H9 (cell line): Measurements from ENCODE around the gene CCR1. TPM values are rescaled to one million over a fixed set of nuclear protein-coding genes. Genes with fewer than 3 reads are reported as not detected.

Experiments
- DNase-seq: peaks from one replicate; pipeline ENCODE4 v3.0.0-alpha.2; 2017
- H2AFZ ChIP-seq: one replicate; pipeline ENCODE4 v1.6.1; 2013; ENCODE audit warnings: mild to moderate bottlenecking, low read length, control low read depth, moderate library complexity
- H2AK5ac ChIP-seq: 2 replicates; pipeline ENCODE4 v1.6.1; 2013; ENCODE audit warnings: low read length, control low read depth, mixed read lengths; ENCODE audit not compliant: insufficient read length
- H2BK120ac ChIP-seq: one replicate; pipeline ENCODE4 v1.6.1; 2013; ENCODE audit warnings: low read depth, mild to moderate bottlenecking, low read length, control low read depth, inconsistent platforms; ENCODE audit not compliant: poor library complexity, severe bottlenecking
- H2BK12ac ChIP-seq: 2 replicates; pipeline ENCODE4 v1.6.1; 2013; ENCODE audit warnings: low read length, control low read depth, mixed read lengths, low read depth; ENCODE audit not compliant: insufficient read length
- H2BK15ac ChIP-seq: 2 replicates; pipeline ENCODE4 v1.6.1; 2013; ENCODE audit warnings: low read depth, low read length, control low read depth
- H2BK20ac ChIP-seq: one replicate; pipeline ENCODE4 v1.6.1; 2013; ENCODE audit warnings: low read depth, mild to moderate bottlenecking, low read length, control low read depth, inconsistent platforms; ENCODE audit not compliant: poor library complexity, severe bottlenecking
- H2BK5ac ChIP-seq: 2 replicates; pipeline ENCODE4 v1.6.1; 2013; ENCODE audit warnings: low read length, control low read depth, mixed read lengths; ENCODE audit not compliant: insufficient read length
- H3K14ac ChIP-seq: 2 replicates; pipeline ENCODE4 v1.6.1; 2013; ENCODE audit warnings: low read length, control low read depth; ENCODE audit not compliant: insufficient read depth
- H3K18ac ChIP-seq: 2 replicates; pipeline ENCODE4 v1.6.1; 2013; ENCODE audit warnings: low read depth, mild to moderate bottlenecking, mixed read lengths, low read length, control low read depth; ENCODE audit not compliant: insufficient read length
- H3K23ac ChIP-seq: 2 replicates; pipeline ENCODE4 v1.6.1; 2013; ENCODE audit warnings: low read length, control low read depth, mixed read lengths, low read depth; ENCODE audit not compliant: insufficient read length
- H3K23me2 ChIP-seq: 2 replicates; pipeline ENCODE4 v1.6.1; 2013; ENCODE audit warnings: low read depth, mild to moderate bottlenecking, mixed read lengths, low read length, control low read depth; ENCODE audit not compliant: insufficient read length, poor library complexity, severe bottlenecking
- H3K27ac ChIP-seq: 2 replicates; pipeline ENCODE4 v1.5.1; 2013; ENCODE audit warnings: low read length, control low read depth, mixed read lengths, low read depth; ENCODE audit not compliant: insufficient read length
- H3K27me3 ChIP-seq: 2 replicates; pipeline ENCODE4 v1.6.1; 2013; ENCODE audit warnings: low read length, control low read depth, inconsistent platforms; ENCODE audit not compliant: insufficient read depth
- H3K4ac ChIP-seq: 2 replicates; pipeline ENCODE4 v1.6.1; 2013; ENCODE audit warnings: low read depth, mild to moderate bottlenecking, control low read depth, inconsistent platforms, low read length, moderate library complexity
- H3K4me1 ChIP-seq: 2 replicates; pipeline ENCODE4 v1.6.1; 2013; ENCODE audit warnings: low read length, control low read depth, inconsistent platforms; ENCODE audit not compliant: insufficient read depth
- H3K4me2 ChIP-seq: 2 replicates; pipeline ENCODE4 v1.6.1; 2013; ENCODE audit warnings: low read length, control low read depth, mixed read lengths; ENCODE audit not compliant: insufficient read length, insufficient read depth
- H3K56ac ChIP-seq: 2 replicates; pipeline ENCODE4 v1.6.1; 2013; ENCODE audit warnings: low read depth, mild to moderate bottlenecking, mixed read lengths, low read length, control low read depth; ENCODE audit not compliant: insufficient read length
- H3K79me1 ChIP-seq: 2 replicates; pipeline ENCODE4 v1.6.1; 2013; ENCODE audit warnings: low read depth, mild to moderate bottlenecking, moderate library complexity, low read length, control low read depth, inconsistent platforms; ENCODE audit not compliant: insufficient read depth, poor library complexity, severe bottlenecking
- H3K79me2 ChIP-seq: 2 replicates; pipeline ENCODE4 v1.6.1; 2013; ENCODE audit warnings: low read length, control low read depth, inconsistent platforms; ENCODE audit not compliant: insufficient read depth
- H3K9ac ChIP-seq: 2 replicates; pipeline ENCODE4 v1.6.1; 2013; ENCODE audit warnings: low read length, control low read depth, mixed read lengths; ENCODE audit not compliant: insufficient read length; ENCODE audit errors: extremely low read depth
- H3K9me3 ChIP-seq: one replicate; pipeline ENCODE4 v1.6.1; 2013; ENCODE audit warnings: low read depth, low read length, inconsistent platforms; ENCODE audit not compliant: control insufficient read depth
- H3T11ph ChIP-seq: one replicate; pipeline ENCODE4 v1.6.1; 2013; ENCODE audit warnings: mild to moderate bottlenecking, low read length, control low read depth, inconsistent platforms
- H4K20me1 ChIP-seq: one replicate; pipeline ENCODE4 v1.6.1; 2013; ENCODE audit not compliant: control insufficient read depth, insufficient read length, insufficient read depth
- H4K5ac ChIP-seq: 2 replicates; pipeline ENCODE4 v1.6.1; 2013; ENCODE audit warnings: low read depth, mild to moderate bottlenecking, mixed read lengths, low read length, control low read depth; ENCODE audit not compliant: insufficient read length
- H4K8ac ChIP-seq: replicated peaks from 2 replicates; pipeline ENCODE4 v1.6.1; 2013; ENCODE audit warnings: low read length, control low read depth, mixed read lengths, low read depth; ENCODE audit not compliant: insufficient read length
- H4K91ac ChIP-seq: 2 replicates; pipeline ENCODE4 v1.6.1; 2013; ENCODE audit warnings: low read depth, mild to moderate bottlenecking, moderate library complexity, mixed read lengths, low read length, control low read depth; ENCODE audit not compliant: insufficient read length
- H3K27ac Mint-ChIP-seq, 3 experiments: 2 replicates in 2 of 3; 3 replicates in 1 of 3; pipeline ENCODE4 v1.8.0; 2020 to 2021; ENCODE audit warnings: mixed read lengths in 3 of 3, mild to moderate bottlenecking in 1 of 3, moderate library complexity in 1 of 3
- H3K27me3 Mint-ChIP-seq: 2 replicates; pipeline ENCODE4 v1.8.0; 2021; ENCODE audit warnings: low read depth, mild to moderate bottlenecking, moderate library complexity, mixed read lengths
- H3K36me3 Mint-ChIP-seq, 3 experiments: 2 replicates in 2 of 3; 3 replicates in 1 of 3; pipeline ENCODE4 v1.8.0; 2020 to 2021; ENCODE audit warnings: low read depth in 3 of 3, mixed read lengths in 3 of 3; ENCODE audit not compliant: insufficient read depth in 1 of 3
- H3K4me1 Mint-ChIP-seq, 2 experiments: 2 replicates each; pipeline ENCODE4 v1.8.0; 2020; ENCODE audit warnings: mixed read lengths in 2 of 2
- H3K4me3 Mint-ChIP-seq, 2 experiments: 2 replicates in 1 of 2; 3 replicates in 1 of 2; pipeline ENCODE4 v1.8.0; 2020 to 2021; ENCODE audit warnings: mild to moderate bottlenecking in 2 of 2, mixed read lengths in 2 of 2, moderate library complexity in 1 of 2
- H3K9me3 Mint-ChIP-seq, 2 experiments: 2 replicates in 1 of 2; 3 replicates in 1 of 2; pipeline ENCODE4 v1.8.0; 2020; ENCODE audit warnings: mild to moderate bottlenecking in 2 of 2, mixed read lengths in 2 of 2, moderate library complexity in 1 of 2
- WGBS: extraction: QIAGEN DNeasy Blood & Tissue Kit; methylation state at CpG from one replicate; pipeline ENCODE4 v1.1.7; 2013; ENCODE audit warnings: missing lambda C conversion rate, low lambda C conversion rate, mixed read lengths; ENCODE audit not compliant: insufficient read length; ENCODE audit errors: extremely low coverage; 5-methylcytosine and 5-hydroxymethylcytosine counted together
- total RNA-seq: library from RNA; stranded (reverse); gene quantifications from 2 replicates; pipeline ENCODE4 v1.2.1, GENCODE V29; 2021
- TF ChIP-seq, protein P1 (sequence below): fragments of 200-600 bp; sonication (generic); conservative IDR thresholded peaks from 3 replicates; pipeline ENCODE4 v1.8.0; 2021; ENCODE audit warnings: antibody characterized with exemption, mild to moderate bottlenecking

The CCR1 gene
- total RNA-seq, 1 experiment from 2014 or later: not detected

DNA sequence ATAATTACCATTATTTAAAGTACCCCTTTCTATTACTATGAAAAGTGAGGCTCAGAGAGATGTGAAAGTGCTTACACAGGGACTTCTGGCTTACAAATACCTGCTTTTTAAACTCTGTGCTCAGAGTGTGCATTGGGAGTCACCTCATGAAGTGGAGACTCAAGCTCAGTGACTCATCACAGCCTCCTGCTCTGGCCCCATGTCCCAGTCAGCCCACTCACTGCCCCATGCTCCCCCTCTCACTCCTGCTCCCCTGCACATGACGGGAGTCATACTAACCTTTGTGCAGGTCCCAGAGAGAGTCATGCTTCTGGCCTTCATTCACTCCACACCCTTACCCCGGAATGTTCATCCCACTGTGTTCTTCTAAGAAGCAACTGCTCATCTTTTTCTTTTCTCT is 20.2 kb downstream of the CCR1 start:
- Histone ChIP-seq H2AFZ (no peak overlapping the region), H3K56ac (no peak overlapping the region), H3K9ac (no peak overlapping the region), H4K8ac (no peak overlapping the region), H3K27me3 (no peaks in the 10 kb centered on the region), H2BK120ac (no peak overlapping the region), H3K18ac (no peak overlapping the region), H4K5ac (no peak overlapping the region), H2BK12ac (no peak overlapping the region), H2BK15ac (no peak overlapping the region), H2AK5ac (no peak overlapping the region), H3K9me3 (no peaks in the 10 kb centered on the region), H3K4me2 (no peak overlapping the region), H3K27ac (no peak overlapping the region), H3K23ac (no peak overlapping the region), H3K4me1 (no peaks in the 10 kb centered on the region), H3K4ac (no peak overlapping the region), H2BK20ac (no peak overlapping the region), H3T11ph (no peak overlapping the region), H3K14ac (no peak overlapping the region), H4K20me1 (no peaks in the 10 kb centered on the region), H2BK5ac (no peak overlapping the region), H3K23me2 (no peaks in the 10 kb centered on the region), H3K79me1 (no peaks in the 10 kb centered on the region), H3K79me2 (no peaks in the 10 kb centered on the region), H4K91ac (no peak overlapping the region)
- no peak overlapping the region for H3K4me3 Mint-ChIP-seq
- peaks cover 0 to 2% of the 10 kb centered on the region in 2 experiments; a peak in 1 of 5 replicates for H3K9me3 Mint-ChIP-seq
- H3K27me3 Mint-ChIP-seq: no peaks in the 10 kb centered on the region
- no peak for DNase-seq
- TF ChIP-seq, protein P1, sequence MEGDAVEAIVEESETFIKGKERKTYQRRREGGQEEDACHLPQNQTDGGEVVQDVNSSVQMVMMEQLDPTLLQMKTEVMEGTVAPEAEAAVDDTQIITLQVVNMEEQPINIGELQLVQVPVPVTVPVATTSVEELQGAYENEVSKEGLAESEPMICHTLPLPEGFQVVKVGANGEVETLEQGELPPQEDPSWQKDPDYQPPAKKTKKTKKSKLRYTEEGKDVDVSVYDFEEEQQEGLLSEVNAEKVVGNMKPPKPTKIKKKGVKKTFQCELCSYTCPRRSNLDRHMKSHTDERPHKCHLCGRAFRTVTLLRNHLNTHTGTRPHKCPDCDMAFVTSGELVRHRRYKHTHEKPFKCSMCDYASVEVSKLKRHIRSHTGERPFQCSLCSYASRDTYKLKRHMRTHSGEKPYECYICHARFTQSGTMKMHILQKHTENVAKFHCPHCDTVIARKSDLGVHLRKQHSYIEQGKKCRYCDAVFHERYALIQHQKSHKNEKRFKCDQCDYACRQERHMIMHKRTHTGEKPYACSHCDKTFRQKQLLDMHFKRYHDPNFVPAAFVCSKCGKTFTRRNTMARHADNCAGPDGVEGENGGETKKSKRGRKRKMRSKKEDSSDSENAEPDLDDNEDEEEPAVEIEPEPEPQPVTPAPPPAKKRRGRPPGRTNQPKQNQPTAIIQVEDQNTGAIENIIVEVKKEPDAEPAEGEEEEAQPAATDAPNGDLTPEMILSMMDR: no peak
- WGBS: no CpG with 5 or more reads among the region's 2 CpGs
- H3K36me3 Mint-ChIP-seq: no peaks in the 10 kb centered on the region; a peak in 1 of 7 replicates
- H3K4me1 Mint-ChIP-seq: no peaks in the 10 kb centered on the region
- no peak overlapping the region for H3K27ac Mint-ChIP-seq
